Left lobe of liver (tissue), 2 donors: ENCODE results near the gene TGFB1. TPM values are rescaled to one million over a fixed set of nuclear protein-coding genes. Genes with fewer than 3 reads are reported as not detected.
A peak's percentile ranks its signal among the peaks of the same experiment; 100 is the strongest.
"Not testable (repeated sequence)": the region's sequence is repeated elsewhere in the genome, so short reads cannot be mapped to it uniquely, and the experiment has no call there.

Experiments
- ATAC-seq: fragments of 200-7000 bp; cut with Tn5 transposase; one replicate; pipeline ENCODE4 v1.9.1; 2020; ENCODE audit warnings: mild to moderate bottlenecking, moderate library complexity
- DNase-seq: peaks from one replicate; pipeline ENCODE4 v3.0.0-alpha.2; 2020; ENCODE audit warnings: low spot score
- total RNA-seq: library from RNA; stranded (reverse); gene quantifications from one replicate; pipeline ENCODE4 v1.2.1, GENCODE V29; 2021
- donor health status: DM: no; HTN: no; CAD: no; lungs with moderate emphysema.
- donor health status: DM: no; HTN: yes; CAD: no.

The TGFB1 gene
- total RNA-seq, 1 donor from 2014 or later = 7.9 TPM

DNA sequence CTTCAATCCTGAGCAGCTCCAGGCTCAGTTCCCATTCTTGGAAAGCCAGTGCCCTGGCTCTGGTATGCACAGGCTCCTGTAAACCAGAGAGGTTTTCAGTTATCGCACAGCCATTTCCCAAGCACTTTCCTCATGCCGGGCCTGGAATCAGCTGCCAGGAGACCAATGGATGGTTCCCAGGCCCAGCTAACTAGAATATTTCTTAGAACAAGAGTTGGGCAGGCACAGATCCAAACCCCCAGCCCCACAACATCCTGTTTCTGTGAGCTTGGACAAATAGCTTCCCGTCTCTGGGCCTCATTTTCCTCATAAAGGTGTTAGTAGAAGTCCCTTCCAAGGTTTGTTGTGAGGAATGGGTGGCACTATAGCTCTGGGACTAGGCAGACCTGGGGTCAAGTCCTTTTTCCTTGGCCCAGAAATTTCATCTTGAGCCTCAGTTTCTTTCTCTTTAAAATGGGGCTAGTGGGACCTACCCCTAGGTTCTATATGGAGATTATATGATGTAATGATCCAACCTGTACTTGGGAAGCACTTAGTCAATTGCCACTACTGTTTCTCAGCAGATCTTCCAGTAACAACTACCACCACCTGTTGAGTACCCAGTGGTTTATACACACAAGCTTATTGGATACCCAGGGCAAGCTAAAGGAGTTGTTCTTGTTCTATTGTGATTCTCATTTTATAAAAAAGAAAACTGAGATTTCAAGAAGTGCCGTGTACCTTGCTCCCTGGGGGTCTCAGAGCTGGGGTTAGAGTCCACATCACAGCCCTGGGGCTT is 48.8 kb downstream of the TGFB1 start:
- ATAC-seq = no peak
- DNase-seq = no peak

DNA sequence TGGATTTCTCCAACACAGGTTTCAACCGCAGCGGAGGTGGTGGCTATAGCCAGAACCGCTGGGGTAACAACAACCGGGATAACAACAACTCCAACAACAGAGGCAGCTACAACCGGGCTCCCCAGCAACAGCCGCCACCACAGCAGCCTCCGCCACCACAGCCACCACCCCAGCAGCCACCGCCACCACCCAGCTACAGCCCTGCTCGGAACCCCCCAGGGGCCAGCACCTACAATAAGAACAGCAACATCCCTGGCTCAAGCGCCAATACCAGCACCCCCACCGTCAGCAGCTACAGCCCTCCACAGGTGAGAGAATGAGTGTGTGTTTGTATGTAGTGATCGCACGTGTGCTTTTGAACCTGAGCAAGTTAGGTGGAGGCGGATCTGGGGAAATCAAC is 49.8 kb downstream of the TGFB1 start:
- ATAC-seq = no peak
- no peak for DNase-seq

- no peak for DNase-seq
Observed at GRCh38 chr19:41302624-41303351, 50.9 kb downstream of the TGFB1 start.

GRCh38 chr19:41300555-41300954 is 53.2 kb downstream of the TGFB1 start:
- no peak for DNase-seq
- ATAC-seq = no peak

More at GRCh38 chr19:41302624-41303351, 50.9 kb downstream of the TGFB1 start:
- no peak for ATAC-seq

GRCh38 chr19:41299755-41300089 is 54.0 kb downstream of the TGFB1 start:
- ATAC-seq = no peak
- DNase-seq = no peak

DNA sequence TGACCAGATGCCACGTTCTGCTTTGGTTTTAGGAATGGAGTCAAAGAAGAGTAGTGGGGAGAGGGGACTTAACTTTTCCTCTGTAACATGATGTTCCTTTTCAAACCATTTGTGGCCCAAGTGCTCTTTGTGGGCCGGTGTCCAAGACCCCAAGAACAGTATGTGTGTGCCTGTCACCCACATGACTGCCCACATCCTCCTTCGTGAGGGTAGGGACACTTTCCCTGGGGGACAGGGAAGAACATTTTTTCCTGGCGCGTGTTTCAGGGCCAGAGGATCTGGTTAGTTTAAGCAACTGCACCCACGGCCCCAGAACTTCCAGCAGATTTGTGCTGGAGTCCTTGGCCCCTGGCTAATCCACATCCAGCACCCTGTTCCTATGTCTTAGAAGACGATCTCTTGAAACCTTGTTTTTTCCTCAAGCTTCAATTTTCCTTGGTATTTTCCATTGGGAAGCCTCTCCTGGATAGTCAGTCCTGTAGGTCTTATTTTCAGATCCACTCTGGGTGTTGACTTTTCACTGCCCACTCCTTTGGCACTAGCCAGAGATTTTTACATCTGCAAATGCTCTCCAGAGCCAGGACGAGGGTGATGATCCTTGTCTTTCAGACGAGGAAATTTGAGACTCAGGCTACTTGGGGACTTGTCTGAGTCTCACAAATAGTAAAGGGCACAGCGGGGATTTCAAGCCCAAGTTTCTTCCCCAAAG is 54.5 kb downstream of the TGFB1 start:
- ATAC-seq (no peak), DNase-seq (no peak)

- no peak for DNase-seq
- peak; percentile 48 for ATAC-seq
Observed at GRCh38 chr19:41298348-41298964, 55.3 kb downstream of the TGFB1 start.

DNA sequence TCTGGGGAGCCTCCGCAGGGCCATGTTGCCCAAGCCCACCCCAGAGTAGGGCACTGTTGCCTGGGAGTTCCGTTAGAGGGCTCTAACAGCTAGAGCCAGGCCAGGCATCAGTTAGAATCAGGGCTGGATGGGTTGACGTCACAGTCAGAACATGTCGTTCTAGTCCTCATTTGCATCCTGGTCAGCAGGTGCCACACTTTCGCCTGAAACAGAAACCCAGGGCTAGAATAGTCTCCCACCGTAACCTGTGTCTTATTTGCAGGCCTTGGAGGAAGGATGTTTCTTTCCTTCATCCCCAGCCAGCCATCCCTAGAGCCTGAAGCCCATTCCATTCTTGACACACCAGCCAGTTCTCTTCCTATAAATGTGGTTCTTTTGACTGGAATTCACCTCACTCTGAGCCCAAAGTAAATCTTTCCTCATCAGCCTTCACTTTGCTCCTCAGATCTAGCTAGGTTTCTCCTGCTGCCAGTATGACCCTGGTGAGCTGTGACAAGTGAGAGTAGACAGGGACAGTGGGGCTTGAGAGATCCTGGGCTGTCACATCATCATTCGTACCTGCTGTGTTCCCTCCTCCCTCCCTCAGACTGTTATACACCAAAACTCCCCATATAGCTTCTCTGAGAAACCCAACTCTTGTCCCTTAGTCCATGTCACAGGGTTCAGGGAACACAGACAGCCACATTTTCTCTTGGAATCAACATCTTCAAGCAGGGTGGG is 55.9 kb downstream of the TGFB1 start:
- ATAC-seq (no peak), DNase-seq (no peak)

DNA sequence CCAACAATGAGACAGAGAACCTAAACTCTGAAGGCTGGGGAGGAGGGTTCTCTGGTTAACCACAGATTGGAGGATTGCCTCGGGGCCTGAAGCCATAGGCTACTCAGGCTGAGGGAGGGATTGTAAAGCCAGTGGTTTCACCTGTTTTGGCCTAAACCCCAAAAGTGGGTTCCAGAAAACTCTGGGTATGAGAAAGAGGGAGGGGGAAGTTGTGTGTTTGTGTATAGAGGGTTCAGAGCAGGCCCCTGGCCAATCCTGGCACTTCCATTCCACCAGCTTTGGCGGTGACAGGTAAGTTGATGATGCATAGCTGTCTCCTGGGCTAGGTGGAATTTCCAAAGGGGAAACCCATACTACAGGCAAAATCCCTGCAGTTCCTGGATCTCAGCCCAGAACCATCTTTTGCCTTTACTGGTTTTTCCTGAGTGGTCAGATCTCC is 57.3 kb downstream of the TGFB1 start:
- DNase-seq = no peak
- no peak for ATAC-seq

DNA sequence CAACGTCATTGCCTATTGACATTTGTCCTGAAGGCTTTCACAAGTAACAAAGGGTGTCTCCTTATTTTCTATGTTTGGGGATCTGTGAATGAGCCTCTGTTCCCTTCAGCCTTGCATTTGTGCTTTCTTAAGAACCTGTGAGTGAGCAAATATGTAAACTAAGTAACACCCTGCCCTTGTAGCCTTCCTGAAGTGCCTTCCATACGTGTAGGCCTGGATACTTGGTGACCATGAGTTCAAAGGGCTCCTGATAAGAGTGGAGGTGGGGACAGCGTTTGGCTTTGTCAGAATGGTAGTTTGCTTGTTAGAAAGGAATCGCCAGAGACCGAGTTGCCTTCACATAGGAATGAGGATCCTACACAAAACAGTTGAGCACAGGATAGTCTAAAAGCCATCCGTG is 58.2 kb downstream of the TGFB1 start:
- no peak for ATAC-seq
- DNase-seq = no peak

GRCh38 chr19:41294393-41294792 is 59.3 kb downstream of the TGFB1 start:
- ATAC-seq = no peak
- no peak for DNase-seq

DNA sequence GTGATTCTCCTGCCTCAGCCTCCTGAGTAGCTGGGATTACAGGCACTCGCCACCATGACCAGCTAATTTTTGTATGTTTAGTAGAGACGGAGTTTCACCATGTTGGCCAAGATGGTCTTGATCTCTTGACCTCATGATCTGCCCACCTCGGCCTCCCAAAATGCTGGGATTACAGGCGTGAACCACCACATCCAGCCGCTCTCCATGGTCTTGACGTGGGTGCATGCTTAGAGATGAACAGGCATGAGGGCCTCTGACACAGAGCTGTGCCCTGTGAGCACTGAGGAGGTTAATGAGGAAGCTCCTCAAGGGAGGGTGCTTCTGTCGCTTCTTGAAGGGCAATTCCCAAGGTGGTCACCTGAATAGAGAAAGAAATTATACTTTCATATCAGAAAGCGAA is 63.9 kb downstream of the TGFB1 start:
- not testable (repeated sequence) for ATAC-seq, DNase-seq

DNA sequence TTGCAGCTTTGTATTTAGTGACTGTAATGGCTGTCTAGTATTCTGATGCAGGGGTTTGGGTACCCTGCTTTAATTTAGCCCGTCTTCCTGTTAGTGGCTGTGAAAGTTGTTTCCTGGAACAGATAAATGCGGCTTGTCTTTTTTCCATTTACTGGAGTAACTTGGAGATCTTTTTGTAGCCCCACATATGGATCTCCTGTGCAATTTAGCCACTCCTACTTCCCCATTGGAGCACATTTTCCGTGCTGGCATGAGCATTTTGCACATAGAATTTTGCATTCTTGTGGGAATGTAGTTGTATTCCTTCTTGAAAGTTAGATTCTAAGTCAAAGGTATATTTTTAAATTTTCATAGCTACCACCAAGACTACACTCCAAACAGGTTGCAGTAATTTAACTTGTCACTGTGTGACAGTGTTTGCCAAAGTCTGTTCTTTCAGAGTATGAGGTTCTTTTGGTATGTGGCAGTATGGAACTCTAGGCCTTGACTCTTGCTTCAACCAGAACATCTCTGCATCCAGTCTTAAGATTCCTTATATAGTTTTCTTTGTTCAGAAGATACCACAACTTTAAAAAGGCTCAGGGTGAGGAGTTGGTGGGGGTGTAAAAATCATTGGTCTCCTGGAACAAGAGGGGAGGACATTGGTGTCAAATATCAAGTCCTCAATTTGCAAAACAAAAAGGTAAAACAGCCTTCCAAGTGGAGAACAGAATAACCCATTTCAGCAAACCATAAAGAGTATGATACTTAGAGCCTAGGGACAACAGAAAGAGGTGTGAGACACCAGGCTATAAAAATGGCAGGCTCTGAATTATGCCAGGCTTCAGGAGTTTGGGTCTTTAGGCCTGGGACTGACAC is 64.8 kb downstream of the TGFB1 start:
- DNase-seq = no peak
- no peak for ATAC-seq

Other genes starting within 250 kb of the TGFB1 start
- not detected for gene CYP2F1, start 239.5 kb downstream of the TGFB1 start, total RNA-seq
- gene CYP2S1, start 160.7 kb downstream of the TGFB1 start, total RNA-seq = 2.1 TPM
- gene AXL, start 134.7 kb downstream of the TGFB1 start, total RNA-seq = 10.1 TPM
- gene HNRNPUL1, start 89.5 kb downstream of the TGFB1 start, total RNA-seq = 62.4 TPM
- gene CCDC97, start 43.8 kb downstream of the TGFB1 start, total RNA-seq = 9.0 TPM
- gene B9D2, start 10.2 kb upstream of the TGFB1 start, total RNA-seq = 2.1 TPM
- 3.1 TPM for gene TMEM91, start 22.6 kb upstream of the TGFB1 start, total RNA-seq
- 13.2 TPM for gene EXOSC5, start 43.4 kb upstream of the TGFB1 start, total RNA-seq
- gene BCKDHA, start 43.9 kb upstream of the TGFB1 start, total RNA-seq = 64.4 TPM
- gene B3GNT8, start 73.5 kb upstream of the TGFB1 start, total RNA-seq = 0.65 TPM
- gene DMAC2, start 86.0 kb upstream of the TGFB1 start, total RNA-seq = 21.2 TPM
- not detected for gene ERICH4, start 89.2 kb upstream of the TGFB1 start, total RNA-seq
- gene CEACAM21, start 222.2 kb upstream of the TGFB1 start, total RNA-seq = 0.40 TPM